GM12801 (cell line): ENCODE data around the gene AGAP3.

Source experiments
- TF ChIP-seq, protein P1 (sequence below): IDR thresholded peaks from one replicate; pipeline ENCODE4 v1.5.1; 2011; ENCODE audit warnings: control low read depth; ENCODE audit not compliant: insufficient read length; ENCODE audit errors: extremely low read depth

The AGAP3 gene

DNA sequence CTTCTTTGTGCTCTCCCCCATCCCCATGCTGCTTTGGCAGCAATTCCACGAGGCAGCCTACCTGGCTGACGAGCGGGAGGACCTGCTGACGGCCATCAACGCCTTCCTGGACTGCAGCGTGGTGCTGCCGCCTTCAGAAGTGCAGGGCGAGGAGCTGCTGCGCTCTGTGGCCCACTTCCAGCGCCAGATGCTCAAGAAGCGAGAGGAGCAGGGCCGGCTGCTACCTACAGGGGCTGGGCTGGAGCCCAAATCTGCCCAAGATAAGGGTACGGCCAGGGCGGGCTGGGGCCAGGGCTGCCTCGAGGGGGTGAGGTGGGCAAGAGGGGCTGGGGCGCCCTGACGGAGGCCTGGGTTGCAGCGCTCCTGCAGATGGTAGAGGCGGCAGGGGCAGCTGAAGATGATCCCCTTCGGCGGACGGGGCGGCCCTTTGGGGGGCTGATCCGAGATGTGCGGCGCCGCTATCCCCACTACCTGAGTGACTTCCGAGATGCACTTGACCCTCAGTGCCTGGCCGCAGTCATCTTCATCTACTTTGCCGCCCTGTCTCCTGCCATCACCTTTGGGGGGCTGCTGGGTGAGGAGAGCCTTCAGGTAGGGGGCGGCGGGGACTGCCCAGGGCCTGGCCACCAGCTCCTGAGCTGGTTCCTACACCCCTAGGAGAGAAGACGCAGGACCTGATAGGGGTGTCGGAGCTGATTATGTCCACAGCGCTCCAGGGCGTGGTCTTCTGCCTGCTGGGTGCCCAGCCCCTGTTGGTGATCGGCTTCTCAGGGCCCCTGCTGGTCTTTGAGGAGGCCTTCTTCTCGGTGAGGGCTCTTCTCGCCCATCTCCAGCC is 15.0 kb upstream of the AGAP3 start:
- TF ChIP-seq, protein P1, sequence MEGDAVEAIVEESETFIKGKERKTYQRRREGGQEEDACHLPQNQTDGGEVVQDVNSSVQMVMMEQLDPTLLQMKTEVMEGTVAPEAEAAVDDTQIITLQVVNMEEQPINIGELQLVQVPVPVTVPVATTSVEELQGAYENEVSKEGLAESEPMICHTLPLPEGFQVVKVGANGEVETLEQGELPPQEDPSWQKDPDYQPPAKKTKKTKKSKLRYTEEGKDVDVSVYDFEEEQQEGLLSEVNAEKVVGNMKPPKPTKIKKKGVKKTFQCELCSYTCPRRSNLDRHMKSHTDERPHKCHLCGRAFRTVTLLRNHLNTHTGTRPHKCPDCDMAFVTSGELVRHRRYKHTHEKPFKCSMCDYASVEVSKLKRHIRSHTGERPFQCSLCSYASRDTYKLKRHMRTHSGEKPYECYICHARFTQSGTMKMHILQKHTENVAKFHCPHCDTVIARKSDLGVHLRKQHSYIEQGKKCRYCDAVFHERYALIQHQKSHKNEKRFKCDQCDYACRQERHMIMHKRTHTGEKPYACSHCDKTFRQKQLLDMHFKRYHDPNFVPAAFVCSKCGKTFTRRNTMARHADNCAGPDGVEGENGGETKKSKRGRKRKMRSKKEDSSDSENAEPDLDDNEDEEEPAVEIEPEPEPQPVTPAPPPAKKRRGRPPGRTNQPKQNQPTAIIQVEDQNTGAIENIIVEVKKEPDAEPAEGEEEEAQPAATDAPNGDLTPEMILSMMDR, result no peak

DNA sequence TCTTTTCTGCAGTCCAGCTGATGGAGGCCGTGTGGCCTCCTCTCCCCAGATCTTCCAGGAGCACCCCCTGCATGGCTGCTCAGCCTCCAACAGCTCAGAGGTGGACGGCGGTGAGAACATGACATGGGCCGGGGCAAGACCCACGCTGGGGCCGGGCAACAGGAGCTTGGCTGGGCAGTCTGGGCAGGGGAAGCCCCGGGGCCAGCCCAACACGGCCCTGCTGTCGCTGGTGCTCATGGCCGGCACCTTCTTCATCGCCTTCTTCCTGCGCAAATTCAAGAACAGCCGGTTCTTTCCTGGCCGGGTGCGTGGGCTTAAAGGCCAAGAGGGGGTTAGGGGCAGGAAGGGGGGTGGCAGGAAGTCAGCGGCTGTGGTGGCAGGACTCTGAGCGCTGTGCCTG is 12.3 kb upstream of the AGAP3 start:
- TF ChIP-seq, protein P1, result no peak

DNA sequence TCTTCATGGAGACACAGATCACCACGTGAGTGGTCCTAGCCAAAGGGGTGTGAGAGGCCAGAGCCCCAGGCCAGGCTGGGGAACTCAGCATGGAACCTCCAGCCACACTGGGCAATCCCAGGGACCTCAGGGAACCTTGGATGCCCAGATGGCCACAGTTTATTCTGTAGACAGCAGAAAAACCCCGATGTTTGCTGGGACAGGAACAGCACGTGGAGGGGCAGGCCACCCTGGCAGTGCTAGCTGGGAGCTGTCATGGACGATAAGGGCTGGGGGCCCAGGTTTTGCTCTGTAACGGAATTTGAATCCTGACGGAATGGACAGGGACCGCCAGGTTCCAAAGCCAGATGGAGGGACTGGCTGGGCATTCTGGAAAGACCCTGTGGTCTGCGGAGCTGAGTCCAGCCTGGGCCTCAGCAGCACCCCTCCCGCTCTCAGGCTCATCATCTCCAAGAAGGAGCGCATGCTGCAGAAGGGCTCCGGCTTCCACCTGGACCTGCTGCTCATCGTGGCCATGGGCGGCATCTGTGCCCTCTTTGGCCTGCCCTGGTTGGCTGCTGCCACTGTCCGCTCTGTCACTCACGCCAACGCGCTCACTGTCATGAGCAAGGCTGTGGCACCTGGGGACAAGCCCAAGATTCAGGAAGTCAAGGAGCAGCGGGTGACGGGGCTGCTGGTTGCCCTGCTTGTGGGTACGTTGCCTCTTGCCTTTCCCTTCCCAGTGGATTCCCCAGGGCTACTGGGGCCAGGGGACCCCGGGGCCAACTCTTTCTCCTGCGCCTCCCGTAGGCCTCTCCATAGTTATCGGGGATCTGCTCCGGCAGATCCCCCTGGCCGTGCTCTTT is 11.2 kb upstream of the AGAP3 start:
- TF ChIP-seq, protein P1, result no peak

DNA sequence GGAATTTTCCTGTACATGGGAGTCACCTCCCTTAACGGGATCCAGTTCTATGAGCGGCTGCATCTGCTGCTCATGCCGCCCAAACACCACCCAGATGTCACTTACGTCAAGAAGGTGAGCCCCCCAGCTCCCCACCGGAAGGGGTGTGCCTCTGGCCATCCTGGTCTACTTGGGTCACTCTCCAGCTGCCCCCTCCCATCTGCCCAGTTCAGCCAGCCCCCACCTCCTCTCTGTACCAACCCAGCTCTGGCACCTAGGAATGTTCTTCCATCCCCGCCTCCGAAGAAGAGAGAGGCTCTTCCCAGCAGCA is 10.7 kb upstream of the AGAP3 start:
- TF ChIP-seq, protein P1, result no peak

DNA sequence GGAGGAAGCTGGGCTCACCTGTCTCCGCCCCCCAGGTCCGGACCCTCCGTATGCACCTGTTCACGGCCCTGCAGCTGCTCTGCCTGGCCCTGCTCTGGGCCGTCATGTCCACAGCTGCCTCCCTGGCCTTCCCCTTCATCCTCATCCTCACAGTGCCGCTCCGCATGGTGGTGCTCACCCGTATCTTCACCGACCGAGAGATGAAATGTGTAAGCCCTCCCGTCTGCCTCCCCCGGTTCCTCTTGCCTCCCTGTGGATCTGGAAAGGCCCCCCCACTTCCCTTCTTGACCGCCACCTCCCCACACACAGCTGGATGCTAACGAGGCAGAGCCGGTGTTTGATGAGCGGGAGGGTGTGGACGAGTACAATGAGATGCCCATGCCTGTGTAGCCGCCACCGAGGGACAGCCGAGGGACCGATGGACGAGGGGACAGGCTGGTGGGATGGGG is 10.3 kb upstream of the AGAP3 start:
- TF ChIP-seq, protein P1, result no peak

DNA sequence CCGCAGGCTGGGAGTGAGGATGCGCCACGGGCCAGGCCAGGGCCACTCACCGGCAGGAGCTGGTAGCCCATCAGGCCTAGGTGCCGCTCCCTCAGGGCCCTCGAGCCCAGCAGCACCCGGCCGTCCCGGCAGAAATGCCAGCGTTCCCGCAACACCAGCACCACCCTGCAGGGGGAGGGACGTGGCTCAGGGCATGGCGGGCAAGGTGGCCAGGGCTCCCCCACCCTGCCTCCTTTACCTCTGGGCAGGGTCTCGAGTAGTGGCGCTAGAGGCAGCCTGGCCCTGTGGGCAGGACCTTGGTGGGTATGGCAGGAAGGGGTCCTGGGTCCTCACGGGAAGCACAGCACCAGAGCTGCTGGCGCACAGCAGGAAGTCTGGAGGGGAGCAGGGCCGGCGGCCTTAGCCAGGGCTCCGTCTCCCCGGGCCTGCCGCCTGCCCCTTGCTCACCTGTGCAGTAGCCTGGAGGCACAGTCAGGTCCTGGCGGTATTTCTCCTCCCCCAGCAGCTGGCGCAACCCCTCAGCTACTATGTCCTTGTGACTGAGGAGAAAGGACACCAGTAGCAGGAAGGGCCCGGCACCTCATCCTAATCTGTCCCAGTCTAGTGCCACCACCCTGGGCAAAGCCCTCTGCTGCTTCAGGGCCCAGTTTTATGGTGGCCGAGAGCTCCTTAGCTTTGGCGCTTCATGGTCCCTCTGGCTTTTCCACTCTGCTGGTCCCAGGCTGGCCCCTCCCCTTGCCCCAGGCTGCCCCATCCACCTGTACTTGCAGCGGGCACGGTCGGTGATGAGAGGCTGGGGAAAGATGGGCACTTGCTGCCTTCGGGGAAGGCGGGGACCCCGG is 9.2 kb upstream of the AGAP3 start:
- TF ChIP-seq, protein P1, result no peak

DNA sequence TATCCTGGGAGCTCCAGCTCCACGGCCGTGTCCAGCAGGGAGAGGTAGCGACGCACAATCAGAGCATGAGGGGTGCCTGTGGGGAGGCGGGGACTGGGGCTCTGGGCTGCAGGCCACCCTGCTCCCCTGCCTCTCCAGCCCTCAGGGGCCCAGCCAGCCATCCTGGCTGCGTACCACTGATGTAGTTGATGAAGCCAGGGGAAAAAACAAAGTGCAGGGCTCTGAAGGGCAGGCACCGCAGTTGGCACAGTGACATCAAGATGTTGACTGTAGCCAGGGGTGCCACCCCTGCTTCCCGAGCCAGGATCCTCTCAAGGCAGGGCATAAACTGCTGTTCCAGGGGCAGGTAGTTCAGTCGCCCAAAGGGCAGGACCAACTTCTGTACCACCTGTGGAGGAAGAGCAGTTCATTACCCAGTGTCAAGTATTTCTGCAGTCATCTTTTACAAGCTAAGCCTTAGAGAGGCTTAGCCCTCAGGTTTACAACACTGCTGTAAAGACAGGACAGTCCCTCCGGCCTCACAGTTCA is 8.5 kb upstream of the AGAP3 start:
- TF ChIP-seq, protein P1, result no peak
